PFSK-1 (cell line): Measurements from ENCODE around the gene F11.

Experiments used
- FOXP2 ChIP-seq: optimal IDR thresholded peaks from 2 replicates; pipeline ENCODE3; 2011; ENCODE audit warnings: borderline replicate concordance, control low read depth, inconsistent platforms; ENCODE audit not compliant: insufficient read depth; ENCODE audit errors: extremely low read length, extremely low read depth
- POLR2AphosphoS5 ChIP-seq: IDR thresholded peaks from 2 replicates; pipeline ENCODE4 v1.6.1; 2012; ENCODE audit warnings: low read depth, mild to moderate bottlenecking, control low read depth, low read length, moderate library complexity
- REST ChIP-seq, 2 experiments: IDR thresholded peaks; 2 replicates each; pipeline versions ENCODE4 v1.6.1 to v1.8.0; 2011 to 2012; ENCODE audit warnings: low read depth in 2 of 2, low read length in 2 of 2, control low read depth in 1 of 2, inconsistent platforms in 1 of 2, mild to moderate bottlenecking in 1 of 2, moderate library complexity in 1 of 2; ENCODE audit not compliant: insufficient read depth in 1 of 2
- SIN3A ChIP-seq: IDR thresholded peaks from 2 replicates; pipeline ENCODE4 v1.6.1; 2012; ENCODE audit warnings: mild to moderate bottlenecking, low read length, moderate library complexity, borderline replicate concordance; ENCODE audit not compliant: insufficient read depth
- TAF1 ChIP-seq: IDR thresholded peaks from 2 replicates; pipeline ENCODE4 v1.6.1; 2012; ENCODE audit warnings: low read length, control low read depth, borderline replicate concordance; ENCODE audit not compliant: insufficient read depth

Gene F11

DNA sequence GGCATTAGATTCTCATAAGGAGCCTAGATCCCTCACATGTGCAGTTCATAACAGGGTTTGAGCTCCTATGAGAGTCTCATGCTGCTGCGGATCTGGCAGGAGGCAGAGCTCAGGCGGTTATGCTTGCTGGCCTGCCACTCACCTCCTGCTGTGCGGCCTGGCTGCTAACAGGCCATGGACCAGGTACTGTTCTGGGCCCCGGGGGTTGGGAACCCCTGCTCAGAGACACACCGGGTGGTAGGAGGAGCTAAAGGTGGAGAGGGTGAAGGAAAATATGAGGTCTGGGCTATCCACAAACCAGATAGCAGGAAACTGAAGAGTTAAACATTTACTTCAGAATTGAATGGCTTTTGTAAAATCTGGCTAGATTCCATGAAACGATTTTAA, 5.9 kb upstream of the F11 start:
- TF ChIP-seq FOXP2, result no peak
- no peak for TF ChIP-seq POLR2AphosphoS5
- TF ChIP-seq SIN3A, result no peak
- no peak for TF ChIP-seq TAF1
- TF ChIP-seq REST (IDR thresholded peaks at IDR 0.05; ENCODE audit: insufficient read depth in 1 of 2, low read depth in 2 of 2, low read length in 2 of 2), result no peak

DNA sequence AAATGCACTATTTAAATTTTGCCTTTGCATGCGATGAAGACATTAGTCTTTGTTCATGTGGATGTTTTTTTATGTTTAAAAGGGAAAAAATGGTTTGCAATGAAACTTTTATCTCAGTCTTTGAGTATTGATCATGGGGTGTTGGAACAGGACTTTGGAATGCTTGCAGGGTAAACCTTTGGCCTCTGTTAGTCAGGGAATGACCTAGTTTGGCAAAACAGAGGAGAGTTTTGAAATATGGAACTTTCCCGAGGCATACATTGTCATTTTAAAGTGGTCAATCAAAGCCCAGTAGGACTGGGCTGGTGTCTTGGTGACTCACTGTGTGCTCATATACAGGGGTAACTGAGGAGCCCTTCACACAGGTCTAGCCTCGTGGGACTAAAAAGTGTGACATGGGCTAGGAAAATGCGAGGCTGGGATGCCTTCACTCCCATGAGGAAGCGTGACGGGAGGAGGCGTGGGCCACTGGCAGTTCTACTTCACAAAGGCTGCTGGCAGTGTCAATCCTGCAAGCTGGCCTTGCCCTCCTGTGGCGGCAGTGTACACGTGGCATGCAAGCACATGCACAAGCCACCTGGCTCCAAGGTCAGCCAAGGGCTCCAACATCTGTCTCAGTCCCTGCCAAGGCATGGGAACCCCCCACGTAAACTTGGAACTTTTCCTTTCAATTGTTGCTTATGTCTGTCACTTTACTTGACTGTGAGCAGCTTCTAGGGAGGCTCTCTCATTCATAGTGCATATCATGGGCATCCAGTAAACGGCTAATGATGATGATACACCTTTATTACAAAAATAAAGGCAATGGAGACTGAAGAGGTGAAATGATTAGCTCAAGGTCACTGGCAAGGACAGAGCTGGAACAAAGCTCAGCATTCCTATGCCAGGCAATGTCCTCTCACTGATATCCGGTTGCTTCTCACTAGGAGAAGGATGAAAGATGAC, 5.2 kb upstream of the F11 start:
- TF ChIP-seq TAF1 (no peak), FOXP2 (no peak)

DNA sequence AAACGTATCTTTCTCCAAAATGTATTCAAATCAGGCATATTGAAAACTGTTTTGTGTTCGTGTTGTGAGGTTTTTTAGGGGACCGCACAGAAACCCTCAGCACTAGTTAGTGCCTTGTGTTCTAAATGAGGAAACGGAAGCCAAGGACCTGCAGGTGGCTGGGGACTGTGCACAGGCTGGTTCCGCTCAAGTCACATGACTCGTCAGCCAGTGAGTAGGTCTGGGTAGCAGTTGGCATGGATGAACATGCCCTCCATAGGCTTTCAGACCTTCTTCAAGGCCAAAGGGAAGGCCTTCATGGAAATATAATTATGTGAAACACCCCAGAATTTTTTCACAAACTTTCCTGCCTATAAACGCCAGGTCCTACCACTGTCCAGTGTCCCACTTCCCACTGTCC, 1.3 kb upstream of the F11 start:
- TF ChIP-seq FOXP2 (no peak), POLR2AphosphoS5 (no peak), SIN3A (no peak), REST (IDR thresholded peaks at IDR 0.05; ENCODE audit: insufficient read depth in 1 of 2, low read depth in 2 of 2, low read length in 2 of 2) (no peak), TAF1 (no peak)

DNA sequence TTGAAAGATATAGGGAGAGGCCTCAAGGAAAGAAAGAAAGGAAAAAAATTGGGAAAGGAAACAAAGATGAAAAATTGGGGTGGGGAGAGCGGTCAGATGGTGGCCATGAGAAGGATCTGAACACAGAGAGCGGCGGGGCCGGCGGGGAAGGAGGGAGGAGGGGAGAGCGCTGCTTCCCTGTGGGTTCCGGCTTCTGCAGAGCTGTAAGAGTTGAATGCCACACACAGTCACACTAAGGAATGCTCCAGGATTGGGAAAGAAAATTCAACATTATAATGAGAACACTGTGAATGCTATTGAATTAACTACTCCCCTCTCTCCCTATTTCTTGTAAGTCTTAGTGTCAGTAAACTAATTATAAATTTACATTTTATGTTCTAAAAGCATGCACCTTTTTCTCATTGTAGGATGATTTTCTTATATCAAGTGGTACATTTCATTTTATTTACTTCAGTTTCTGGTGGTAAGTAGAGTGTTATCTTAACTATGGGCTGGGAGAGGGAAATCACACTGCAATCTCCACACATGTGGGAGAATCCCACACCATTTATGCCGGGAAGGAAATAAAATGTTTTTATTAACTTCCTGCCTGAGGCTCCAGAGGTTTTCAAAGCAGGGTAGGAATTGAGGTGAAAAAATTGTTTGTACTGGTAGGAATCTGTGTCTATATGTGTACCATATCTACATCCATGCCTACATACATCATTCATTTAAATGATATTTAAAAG, 904 bp downstream of the F11 start:
- TF ChIP-seq REST (IDR thresholded peaks at IDR 0.05; ENCODE audit: insufficient read depth in 1 of 2, low read depth in 2 of 2, low read length in 2 of 2), result no peak
- TF ChIP-seq POLR2AphosphoS5, result no peak
- TF ChIP-seq TAF1, result no peak
- TF ChIP-seq FOXP2, result no peak
- TF ChIP-seq SIN3A, result no peak

- TF ChIP-seq REST (IDR thresholded peaks at IDR 0.05; ENCODE audit: insufficient read depth in 1 of 2, low read depth in 2 of 2, low read length in 2 of 2) (no peak), SIN3A (no peak), FOXP2 (no peak), POLR2AphosphoS5 (no peak), TAF1 (no peak)
Measured at GRCh38 chr4:186271081-186271678, 5.2 kb downstream of the F11 start.
